Subcutaneous adipose tissue (tissue), 4 donors: ENCODE data around the gene CCDC102B. TPM values are rescaled to one million over a fixed set of nuclear protein-coding genes. Genes with fewer than 3 reads are reported as not detected.

Experiments
- total RNA-seq, 4 donors: library from RNA; depleted of rRNA; stranded (reverse); fragments of >200 nt; gene quantifications; one replicate each; pipeline ENCODE4 v1.1.0, GENCODE V29; 2016
- TF ChIP-seq, protein P1 (sequence below): fragments of 450-650 bp; IDR thresholded peaks from one replicate; pipeline ENCODE4 v1.5.1; 2016; ENCODE audit warnings: low read depth, mild to moderate bottlenecking, control low read depth, antibody characterized with exemption, moderate library complexity

Gene CCDC102B
- total RNA-seq, 4 donors from 2014 or later = 4.7 to 13.8 (median 12.6) TPM

DNA sequence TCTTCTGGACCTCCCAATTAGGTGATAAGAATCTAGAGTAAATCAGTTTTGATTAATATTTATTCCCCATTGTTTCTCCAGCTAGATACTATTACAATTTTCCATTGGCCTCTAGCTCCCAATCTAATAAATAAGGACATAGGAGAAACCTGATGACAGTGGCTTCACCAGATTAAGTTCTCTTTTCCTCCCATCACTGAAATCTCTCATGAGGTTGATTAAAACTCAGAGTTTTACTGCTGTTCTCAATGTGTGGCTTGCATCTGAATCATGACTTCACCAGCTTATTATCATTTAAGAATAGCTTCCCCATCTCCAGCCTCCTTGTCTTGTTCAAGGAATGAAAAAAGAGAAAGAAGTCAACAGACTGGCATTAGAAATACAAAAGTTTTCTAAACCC is 3.9 kb upstream of the CCDC102B start:
- TF ChIP-seq, protein P1, sequence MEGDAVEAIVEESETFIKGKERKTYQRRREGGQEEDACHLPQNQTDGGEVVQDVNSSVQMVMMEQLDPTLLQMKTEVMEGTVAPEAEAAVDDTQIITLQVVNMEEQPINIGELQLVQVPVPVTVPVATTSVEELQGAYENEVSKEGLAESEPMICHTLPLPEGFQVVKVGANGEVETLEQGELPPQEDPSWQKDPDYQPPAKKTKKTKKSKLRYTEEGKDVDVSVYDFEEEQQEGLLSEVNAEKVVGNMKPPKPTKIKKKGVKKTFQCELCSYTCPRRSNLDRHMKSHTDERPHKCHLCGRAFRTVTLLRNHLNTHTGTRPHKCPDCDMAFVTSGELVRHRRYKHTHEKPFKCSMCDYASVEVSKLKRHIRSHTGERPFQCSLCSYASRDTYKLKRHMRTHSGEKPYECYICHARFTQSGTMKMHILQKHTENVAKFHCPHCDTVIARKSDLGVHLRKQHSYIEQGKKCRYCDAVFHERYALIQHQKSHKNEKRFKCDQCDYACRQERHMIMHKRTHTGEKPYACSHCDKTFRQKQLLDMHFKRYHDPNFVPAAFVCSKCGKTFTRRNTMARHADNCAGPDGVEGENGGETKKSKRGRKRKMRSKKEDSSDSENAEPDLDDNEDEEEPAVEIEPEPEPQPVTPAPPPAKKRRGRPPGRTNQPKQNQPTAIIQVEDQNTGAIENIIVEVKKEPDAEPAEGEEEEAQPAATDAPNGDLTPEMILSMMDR = no peak

DNA sequence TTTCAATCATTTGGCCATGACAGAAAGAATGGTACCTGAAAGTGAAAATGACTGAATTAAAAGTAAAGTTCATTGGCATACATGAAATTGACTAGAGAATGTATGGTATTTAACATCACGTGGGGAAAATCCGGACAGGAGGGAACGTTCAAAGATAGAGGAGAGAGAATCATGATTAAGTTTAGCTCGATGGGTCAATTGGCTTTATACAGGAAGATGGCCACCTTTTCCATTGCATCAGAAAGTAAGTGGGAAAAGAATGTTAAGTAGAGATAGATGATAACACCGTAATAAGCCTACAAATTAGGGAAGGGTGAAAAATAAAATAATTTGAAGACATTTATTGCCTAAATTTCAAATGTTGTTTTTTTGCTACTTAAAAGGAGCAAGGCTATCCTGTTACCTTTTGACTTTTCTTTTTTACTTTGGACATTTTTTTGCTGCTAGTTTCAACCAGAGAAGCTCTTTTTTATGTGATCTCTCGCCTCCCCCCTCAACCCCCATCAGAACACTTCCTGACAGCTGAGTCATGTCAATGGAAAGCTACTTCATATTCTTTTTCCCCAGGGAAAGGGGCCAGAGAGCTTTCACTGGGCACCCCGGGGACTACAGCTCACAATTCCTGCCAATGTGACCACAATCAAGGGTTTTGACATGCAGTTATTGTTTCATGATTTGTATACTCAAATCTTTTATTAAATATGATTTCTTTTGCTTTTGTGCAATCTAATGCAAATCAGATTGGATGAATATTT is 767 bp upstream of the CCDC102B start:
- TF ChIP-seq, protein P1 = no peak

DNA sequence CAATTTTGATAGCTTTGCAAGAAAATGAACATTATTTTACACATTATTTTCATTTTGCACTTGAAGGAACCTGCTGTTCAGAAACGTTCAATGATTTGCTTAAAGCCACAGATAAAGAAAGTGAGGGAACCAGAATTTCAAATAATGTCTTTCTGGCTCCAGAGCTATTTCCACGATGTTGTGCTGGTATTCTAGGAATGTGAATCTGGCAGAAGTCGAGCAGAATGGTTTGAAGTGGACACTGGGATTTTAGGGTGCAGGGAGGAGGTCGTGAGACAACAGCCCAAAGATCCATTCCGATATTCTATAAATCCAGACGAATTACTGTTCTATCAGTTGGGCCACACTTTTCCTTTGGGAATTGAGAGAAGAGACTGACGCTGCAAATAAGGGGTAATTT is 2.2 kb downstream of the CCDC102B start:
- TF ChIP-seq, protein P1 = no peak

DNA sequence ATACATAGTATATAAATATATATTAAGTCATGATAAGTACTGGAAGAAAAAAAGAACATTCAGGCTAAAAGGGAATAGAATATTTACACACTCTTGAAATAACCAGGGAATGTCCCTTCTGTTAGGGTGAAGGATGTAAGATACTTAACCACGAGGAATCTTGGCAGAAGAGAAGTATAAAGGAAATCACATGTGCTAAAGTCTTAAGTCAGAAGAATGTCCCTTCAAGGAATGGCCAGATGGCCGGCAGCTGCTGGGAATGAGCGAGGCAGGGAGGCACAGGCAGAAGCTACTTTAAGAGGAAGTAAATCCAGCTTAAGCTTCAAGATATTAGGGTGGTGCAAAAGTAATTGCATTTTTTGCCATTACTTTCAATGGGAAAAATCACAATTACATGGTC is 5.5 kb downstream of the CCDC102B start:
- TF ChIP-seq, protein P1 = no peak

DNA sequence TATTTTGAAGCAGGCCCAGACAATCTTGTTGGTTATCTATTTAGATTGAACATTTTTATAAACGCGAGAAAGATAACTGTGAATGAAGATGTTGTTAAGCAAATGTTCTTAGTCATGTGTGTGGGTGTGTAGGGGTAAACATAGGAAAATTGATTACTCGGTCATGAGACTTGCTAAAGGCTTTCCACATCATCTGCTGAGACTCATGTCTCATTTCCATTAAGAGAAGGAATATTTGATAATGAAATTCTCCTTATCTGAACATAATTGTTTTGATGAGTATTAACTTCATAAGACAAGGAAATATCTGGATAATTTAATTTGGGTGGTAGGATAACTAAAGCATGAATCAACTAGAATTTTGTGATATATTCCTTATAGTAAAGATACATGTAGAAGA is 19.7 kb downstream of the CCDC102B start:
- TF ChIP-seq, protein P1 = no peak

DNA sequence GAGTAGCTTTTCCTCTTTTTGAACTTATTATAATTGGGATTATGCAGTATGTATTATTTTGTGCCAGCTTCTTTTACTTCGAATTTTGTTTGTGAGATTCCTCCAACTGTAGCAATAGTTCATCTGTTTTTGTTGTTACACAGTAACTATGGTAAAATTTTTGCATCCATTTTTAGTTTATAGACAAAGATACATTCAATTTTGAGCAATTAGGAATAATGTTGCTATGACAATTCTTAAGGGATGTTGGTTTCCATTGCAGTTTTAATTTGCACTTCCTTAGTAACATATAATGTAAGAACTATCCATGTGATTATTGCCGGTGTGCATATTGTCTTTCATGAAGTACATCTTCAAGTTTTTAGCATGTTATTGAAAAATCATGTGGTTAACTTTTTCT is 20.7 kb downstream of the CCDC102B start:
- TF ChIP-seq, protein P1 = no peak

DNA sequence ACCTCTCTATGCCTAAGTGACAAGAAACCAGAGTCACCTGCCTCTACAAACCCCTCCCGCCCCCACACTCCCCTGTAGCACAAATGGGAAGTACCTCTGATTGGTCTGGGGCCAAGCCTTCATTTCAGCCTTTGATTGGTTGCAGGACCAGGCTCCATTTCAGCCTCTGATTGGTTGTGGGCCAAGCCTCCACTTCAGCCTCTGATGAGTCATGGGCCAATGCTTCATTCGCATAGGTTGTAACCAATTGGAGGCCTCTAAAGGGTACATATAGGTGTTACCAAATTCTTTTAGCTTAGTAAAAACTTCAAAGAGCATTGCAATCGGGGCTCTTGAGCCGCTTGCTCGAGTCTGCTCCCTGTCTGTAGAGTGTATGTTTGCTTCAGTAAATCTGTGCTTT is 25.0 kb downstream of the CCDC102B start:
- TF ChIP-seq, protein P1 = no peak
